ENCODE measurements around the gene A3GALT2.

A3GALT2 gene

DNA sequence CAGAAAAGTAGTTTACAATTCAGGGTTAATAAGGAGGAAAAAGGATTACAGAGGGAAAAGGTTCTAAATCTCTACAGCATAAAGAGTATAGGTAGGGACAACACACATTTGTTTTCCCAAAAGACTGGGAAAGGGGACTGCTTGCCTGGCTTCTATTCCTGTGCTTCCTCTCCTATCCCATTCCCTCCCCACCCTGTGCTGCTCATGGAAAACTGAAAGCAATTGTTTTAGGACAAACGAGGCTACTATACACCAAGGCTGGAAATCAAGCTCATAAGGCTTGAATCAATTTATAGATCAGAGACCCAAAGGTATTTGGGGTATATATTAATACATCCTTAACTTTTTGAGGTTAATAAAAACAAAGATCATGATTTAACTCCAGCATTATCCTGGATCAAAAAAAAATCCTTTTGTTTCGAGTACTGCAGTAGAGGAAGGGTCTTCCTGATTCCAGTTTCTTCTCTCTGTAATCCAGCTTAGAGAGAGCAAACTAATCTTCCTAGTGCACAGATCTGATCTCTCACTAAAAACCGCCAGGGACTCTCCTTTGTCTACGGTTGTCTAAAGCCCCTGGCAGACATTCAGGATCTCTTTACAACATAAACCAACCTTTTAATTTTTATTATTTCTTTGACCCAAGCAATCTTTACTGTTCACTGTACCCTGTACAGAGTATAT, 37.4 kb upstream of the A3GALT2 start:
- Histone ChIP-seq H3K27ac (ENCODE audit: low read depth, low read length) (no peak overlapping the region), H3K4me2 (ENCODE audit: low read length) (no peak overlapping the region), H4K5ac (ENCODE audit: low read length) (no peak overlapping the region), H3K4me3 (ENCODE audit: low read length) (no peak overlapping the region), H2BK120ac (ENCODE audit: low read depth, low read length) (no peak overlapping the region), H2AK5ac (ENCODE audit: low read length) (no peak overlapping the region), H3K9ac (ENCODE audit: low read length) (no peak overlapping the region), H3K4me1 (ENCODE audit: control insufficient read depth, low read depth, low read length) (peaks cover 5% of the 10 kb centered on the region), H3K18ac (ENCODE audit: low read length) (no peak overlapping the region), H3K56ac (ENCODE audit: low read length) (no peak overlapping the region), H4K8ac (ENCODE audit: low read depth, low read length) (no peak overlapping the region), H3K79me2 (ENCODE audit: control insufficient read depth, insufficient read depth, low read length) (no peaks in the 10 kb centered on the region), H3K27me3 (ENCODE audit: insufficient read depth, low read length, poor library complexity) (peaks cover 2% of the 10 kb centered on the region), H2BK5ac (ENCODE audit: low read length) (no peak overlapping the region), H3K23ac (ENCODE audit: low read length) (no peak overlapping the region), H3K4ac (ENCODE audit: low read depth, low read length) (no peak overlapping the region), H3K79me1 (ENCODE audit: low read length) (no peaks in the 10 kb centered on the region), H3K36me3 (ENCODE audit: control insufficient read depth, insufficient read depth, low read length) (no peaks in the 10 kb centered on the region), H2BK15ac (replicated peaks; ENCODE audit: low read depth) (no peak overlapping the region)
- DNase-seq = no peak
- WGBS (ENCODE audit: extremely low coverage, insufficient coverage, low lambda C conversion rate) = no CpG with 5 or more reads among the region's 4 CpGs

GRCh38 chr1:33357099-33357498, 36.2 kb upstream of the A3GALT2 start:
- Histone ChIP-seq H3K4ac (ENCODE audit: low read depth, low read length) (no peak overlapping the region), H3K4me1 (ENCODE audit: control insufficient read depth, low read depth, low read length) (peaks cover 4% of the 10 kb centered on the region), H3K79me2 (ENCODE audit: control insufficient read depth, insufficient read depth, low read length) (no peaks in the 10 kb centered on the region), H3K18ac (ENCODE audit: low read length) (no peak overlapping the region), H3K4me3 (ENCODE audit: low read length) (no peak overlapping the region), H3K79me1 (ENCODE audit: low read length) (no peaks in the 10 kb centered on the region), H3K4me2 (ENCODE audit: low read length) (no peak overlapping the region), H3K36me3 (ENCODE audit: control insufficient read depth, insufficient read depth, low read length) (no peaks in the 10 kb centered on the region), H3K9ac (ENCODE audit: low read length) (no peak overlapping the region), H3K27me3 (ENCODE audit: insufficient read depth, low read length, poor library complexity) (peaks cover 9% of the 10 kb centered on the region), H2BK5ac (ENCODE audit: low read length) (no peak overlapping the region), H2BK120ac (ENCODE audit: low read depth, low read length) (no peak overlapping the region), H3K56ac (ENCODE audit: low read length) (no peak overlapping the region), H2BK15ac (replicated peaks; ENCODE audit: low read depth) (no peak overlapping the region), H4K8ac (ENCODE audit: low read depth, low read length) (no peak overlapping the region), H3K23ac (ENCODE audit: low read length) (no peak overlapping the region), H3K27ac (ENCODE audit: low read depth, low read length) (no peak overlapping the region), H4K5ac (ENCODE audit: low read length) (no peak overlapping the region), H2AK5ac (ENCODE audit: low read length) (no peak overlapping the region)
- no CpG with 5 or more reads among the region's 5 CpGs for WGBS (ENCODE audit: extremely low coverage, insufficient coverage, low lambda C conversion rate)
- DNase-seq = no peak

GRCh38 chr1:33354707-33355316, 33.9 kb upstream of the A3GALT2 start:
- Histone ChIP-seq H3K56ac (ENCODE audit: low read length) (no peak overlapping the region), H3K79me1 (ENCODE audit: low read length) (no peaks in the 10 kb centered on the region), H3K4me3 (ENCODE audit: low read length) (no peak overlapping the region), H3K4me1 (ENCODE audit: control insufficient read depth, low read depth, low read length) (peaks cover 3% of the 10 kb centered on the region), H3K4me2 (ENCODE audit: low read length) (no peak overlapping the region), H3K18ac (ENCODE audit: low read length) (no peak overlapping the region), H3K27me3 (ENCODE audit: insufficient read depth, low read length, poor library complexity) (peaks cover 12% of the 10 kb centered on the region), H3K79me2 (ENCODE audit: control insufficient read depth, insufficient read depth, low read length) (no peaks in the 10 kb centered on the region), H3K27ac (ENCODE audit: low read depth, low read length) (no peak overlapping the region), H4K5ac (ENCODE audit: low read length) (no peak overlapping the region), H2BK5ac (ENCODE audit: low read length) (no peak overlapping the region), H3K9ac (ENCODE audit: low read length) (no peak overlapping the region), H3K4ac (ENCODE audit: low read depth, low read length) (no peak overlapping the region), H2BK15ac (replicated peaks; ENCODE audit: low read depth) (no peak overlapping the region), H3K23ac (ENCODE audit: low read length) (no peak overlapping the region), H4K8ac (ENCODE audit: low read depth, low read length) (no peak overlapping the region), H2AK5ac (ENCODE audit: low read length) (no peak overlapping the region), H3K36me3 (ENCODE audit: control insufficient read depth, insufficient read depth, low read length) (no peaks in the 10 kb centered on the region), H2BK120ac (ENCODE audit: low read depth, low read length) (no peak overlapping the region)
- WGBS (ENCODE audit: extremely low coverage, insufficient coverage, low lambda C conversion rate) = no CpG with 5 or more reads among the region's 16 CpGs
- DNase-seq = no peak

DNA sequence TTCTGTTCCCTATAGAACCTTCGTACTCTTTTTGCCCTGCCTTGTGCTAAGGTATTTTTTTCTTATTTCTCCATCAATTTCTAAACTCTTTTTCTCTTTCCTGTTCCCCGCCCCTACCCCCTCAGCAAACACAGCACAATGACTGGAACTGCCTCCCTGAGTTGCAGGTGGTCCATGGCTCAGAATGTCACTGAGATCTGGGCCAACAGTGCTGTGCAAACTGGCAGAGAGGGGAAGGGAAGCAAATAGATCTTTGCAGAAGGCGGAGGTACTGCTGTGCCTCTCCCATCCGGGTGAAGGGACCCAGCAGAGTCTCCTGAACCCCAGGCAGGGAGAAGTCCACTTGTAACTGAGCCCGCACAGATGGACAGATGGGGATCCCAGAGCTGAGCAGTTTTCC, 32.6 kb upstream of the A3GALT2 start:
- Histone ChIP-seq H3K4me2 (ENCODE audit: low read length) (no peak overlapping the region), H3K18ac (ENCODE audit: low read length) (no peak overlapping the region), H3K9ac (ENCODE audit: low read length) (no peak overlapping the region), H3K4me3 (ENCODE audit: low read length) (no peak overlapping the region), H3K36me3 (ENCODE audit: control insufficient read depth, insufficient read depth, low read length) (no peaks in the 10 kb centered on the region), H3K27ac (ENCODE audit: low read depth, low read length) (no peak overlapping the region), H3K27me3 (ENCODE audit: insufficient read depth, low read length, poor library complexity) (peaks cover 13% of the 10 kb centered on the region), H4K5ac (ENCODE audit: low read length) (no peak overlapping the region), H3K4ac (ENCODE audit: low read depth, low read length) (no peak overlapping the region), H4K8ac (ENCODE audit: low read depth, low read length) (no peak overlapping the region), H3K79me1 (ENCODE audit: low read length) (no peaks in the 10 kb centered on the region), H2BK120ac (ENCODE audit: low read depth, low read length) (no peak overlapping the region), H3K79me2 (ENCODE audit: control insufficient read depth, insufficient read depth, low read length) (no peaks in the 10 kb centered on the region), H2BK5ac (ENCODE audit: low read length) (no peak overlapping the region), H3K23ac (ENCODE audit: low read length) (no peak overlapping the region), H2AK5ac (ENCODE audit: low read length) (no peak overlapping the region), H3K56ac (ENCODE audit: low read length) (no peak overlapping the region), H2BK15ac (replicated peaks; ENCODE audit: low read depth) (no peak overlapping the region), H3K4me1 (ENCODE audit: control insufficient read depth, low read depth, low read length) (peaks cover 4% of the 10 kb centered on the region)
- WGBS (ENCODE audit: extremely low coverage, insufficient coverage, low lambda C conversion rate) = no CpG with 5 or more reads among the region's 5 CpGs
- DNase-seq = no peak

DNA sequence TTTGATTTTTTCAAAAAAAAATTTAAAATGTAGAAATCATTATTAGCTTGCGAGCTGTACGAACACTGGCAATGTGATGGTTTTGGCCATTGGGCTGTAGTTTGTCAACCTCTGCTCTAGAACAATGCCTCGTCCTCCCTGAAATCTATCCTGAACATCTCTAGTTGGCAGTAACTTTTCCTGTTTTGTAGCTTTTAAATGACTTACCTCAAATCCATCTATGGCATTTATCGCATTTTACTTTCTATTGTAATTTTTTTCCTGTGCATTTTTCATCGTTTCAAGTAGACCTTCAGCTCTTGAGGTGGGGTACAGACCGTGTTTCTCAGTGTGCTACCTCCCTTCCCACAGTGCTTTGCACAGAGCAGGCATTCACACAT, 30.4 kb upstream of the A3GALT2 start:
- DNase-seq = no peak
- Histone ChIP-seq H3K56ac (ENCODE audit: low read length) (no peak overlapping the region), H3K4me2 (ENCODE audit: low read length) (no peak overlapping the region), H2BK15ac (replicated peaks; ENCODE audit: low read depth) (no peak overlapping the region), H4K8ac (ENCODE audit: low read depth, low read length) (no peak overlapping the region), H3K79me2 (ENCODE audit: control insufficient read depth, insufficient read depth, low read length) (no peaks in the 10 kb centered on the region), H3K18ac (ENCODE audit: low read length) (no peak overlapping the region), H3K36me3 (ENCODE audit: control insufficient read depth, insufficient read depth, low read length) (no peaks in the 10 kb centered on the region), H2BK5ac (ENCODE audit: low read length) (no peak overlapping the region), H4K5ac (ENCODE audit: low read length) (no peak overlapping the region), H3K23ac (ENCODE audit: low read length) (no peak overlapping the region), H3K4ac (ENCODE audit: low read depth, low read length) (no peak overlapping the region), H2BK120ac (ENCODE audit: low read depth, low read length) (no peak overlapping the region), H3K27ac (ENCODE audit: low read depth, low read length) (no peak overlapping the region), H3K79me1 (ENCODE audit: low read length) (no peaks in the 10 kb centered on the region), H3K27me3 (ENCODE audit: insufficient read depth, low read length, poor library complexity) (peaks cover 16% of the 10 kb centered on the region), H3K4me1 (ENCODE audit: control insufficient read depth, low read depth, low read length) (peaks cover 10% of the 10 kb centered on the region), H3K4me3 (ENCODE audit: low read length) (no peak overlapping the region), H3K9ac (ENCODE audit: low read length) (no peak overlapping the region), H2AK5ac (ENCODE audit: low read length) (no peak overlapping the region)
- WGBS (ENCODE audit: extremely low coverage, insufficient coverage, low lambda C conversion rate) = no CpG with 5 or more reads among the region's 6 CpGs
